ENCODE measurements around the gene ZNF177. TPM values are rescaled to one million over a fixed set of nuclear protein-coding genes. Genes with fewer than 3 reads are reported as not detected.

Gene ZNF177
- total RNA-seq, 1 donor: 1.7 TPM

GRCh38 chr19:9427941-9428340 lies 65.1 kb downstream of the ZNF177 start:
- no peak for DNase-seq (ENCODE audit: low read depth)
- TF ChIP-seq CTCF (IDR thresholded peaks at IDR 0.05; ENCODE audit: insufficient read depth, low read depth, low read length): no peak
- no peak overlapping the region for H3K4me3 ChIP-seq (ENCODE audit: low read depth, low read length)

GRCh38 chr19:9430444-9430843 lies 67.6 kb downstream of the ZNF177 start:
- no peak overlapping the region for H3K4me3 ChIP-seq (ENCODE audit: low read depth, low read length)
- DNase-seq (ENCODE audit: low read depth): no peak
- TF ChIP-seq CTCF (IDR thresholded peaks at IDR 0.05; ENCODE audit: insufficient read depth, low read depth, low read length): no peak

GRCh38 chr19:9431475-9431874 lies 68.7 kb downstream of the ZNF177 start:
- DNase-seq (ENCODE audit: low read depth): no peak
- H3K4me3 ChIP-seq (ENCODE audit: low read depth, low read length): no peak overlapping the region
- peak; percentile 37 for TF ChIP-seq CTCF (IDR thresholded peaks at IDR 0.05; ENCODE audit: insufficient read depth, low read depth, low read length)

Other genes starting within 250 kb of the ZNF177 start
- not detected in 2 replicates for gene OR7G1, start 247.2 kb upstream of the ZNF177 start, total RNA-seq
- gene OR7G3, start 236.1 kb upstream of the ZNF177 start, total RNA-seq: not detected in 2 replicates
- gene ZNF317, start 222.6 kb upstream of the ZNF177 start, total RNA-seq: 17.7 and 18.0 TPM in 2 replicates
- gene OR7D2, start 184.0 kb upstream of the ZNF177 start, total RNA-seq: 0.43 TPM in 1 of 2 replicates, not detected in the other
- not detected in 2 replicates for gene OR7D4, start 143.4 kb upstream of the ZNF177 start, total RNA-seq
- not detected in 2 replicates for gene OR7E24, start 112.1 kb upstream of the ZNF177 start, total RNA-seq
- 11.7 and 14.8 TPM in 2 replicates for gene ZNF699, start 53.2 kb upstream of the ZNF177 start, total RNA-seq
- 11.6 and 16.0 TPM in 2 replicates for gene ZNF559, start 38.8 kb upstream of the ZNF177 start, total RNA-seq
- 6.4 and 7.3 TPM in 2 replicates for gene ZNF266, start 72.6 kb downstream of the ZNF177 start, total RNA-seq
- gene ZNF560, start 135.6 kb downstream of the ZNF177 start, total RNA-seq: 0.86 and 0.97 TPM in 2 replicates
- gene ZNF426, start 175.6 kb downstream of the ZNF177 start, total RNA-seq: 19.6 and 24.2 TPM in 2 replicates
- gene ZNF121, start 221.5 kb downstream of the ZNF177 start, total RNA-seq: 24.2 and 45.3 TPM in 2 replicates

Measured in fibroblast of villous mesenchyme (primary cell).